ENCODE data around the gene SPRY4.
A peak's percentile ranks its signal among the peaks of the same experiment; 100 is the strongest.

Gene SPRY4

DNA sequence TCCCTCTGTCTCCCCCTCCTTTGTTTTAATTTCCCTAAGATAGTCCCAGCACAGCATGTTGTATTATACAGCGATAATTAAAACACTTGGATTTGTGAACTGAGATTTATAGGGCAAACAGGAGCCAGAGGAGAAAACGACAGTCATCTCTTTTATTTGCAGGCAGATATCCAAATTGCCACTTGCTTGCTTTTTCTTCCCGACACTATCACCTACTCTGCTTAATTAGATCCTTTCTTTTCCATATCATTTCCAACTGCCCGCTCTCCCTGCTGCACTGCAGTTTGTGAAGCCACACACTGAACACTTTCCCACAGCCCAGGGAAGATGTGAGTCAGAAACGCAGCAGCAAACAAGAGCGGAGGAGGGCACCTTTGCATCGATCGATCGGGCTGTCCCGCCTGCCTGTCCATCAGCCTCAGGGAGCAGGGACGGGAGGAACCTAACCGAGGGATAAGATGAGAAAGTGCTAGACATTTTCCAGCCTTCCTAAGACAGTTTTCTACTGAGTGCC, 35.8 kb upstream of the SPRY4 start:
- TF ChIP-seq POLR2A (IDR thresholded peaks at IDR 0.05; ENCODE audit: extremely low read depth, insufficient read length) (no peak), MYC (IDR thresholded peaks at IDR 0.05; ENCODE audit: low read depth, low read length) (no peak)
- TF ChIP-seq, protein P1, sequence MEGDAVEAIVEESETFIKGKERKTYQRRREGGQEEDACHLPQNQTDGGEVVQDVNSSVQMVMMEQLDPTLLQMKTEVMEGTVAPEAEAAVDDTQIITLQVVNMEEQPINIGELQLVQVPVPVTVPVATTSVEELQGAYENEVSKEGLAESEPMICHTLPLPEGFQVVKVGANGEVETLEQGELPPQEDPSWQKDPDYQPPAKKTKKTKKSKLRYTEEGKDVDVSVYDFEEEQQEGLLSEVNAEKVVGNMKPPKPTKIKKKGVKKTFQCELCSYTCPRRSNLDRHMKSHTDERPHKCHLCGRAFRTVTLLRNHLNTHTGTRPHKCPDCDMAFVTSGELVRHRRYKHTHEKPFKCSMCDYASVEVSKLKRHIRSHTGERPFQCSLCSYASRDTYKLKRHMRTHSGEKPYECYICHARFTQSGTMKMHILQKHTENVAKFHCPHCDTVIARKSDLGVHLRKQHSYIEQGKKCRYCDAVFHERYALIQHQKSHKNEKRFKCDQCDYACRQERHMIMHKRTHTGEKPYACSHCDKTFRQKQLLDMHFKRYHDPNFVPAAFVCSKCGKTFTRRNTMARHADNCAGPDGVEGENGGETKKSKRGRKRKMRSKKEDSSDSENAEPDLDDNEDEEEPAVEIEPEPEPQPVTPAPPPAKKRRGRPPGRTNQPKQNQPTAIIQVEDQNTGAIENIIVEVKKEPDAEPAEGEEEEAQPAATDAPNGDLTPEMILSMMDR (IDR thresholded peaks at IDR 0.05; ENCODE audit: low read depth, low read length) = no peak
- TF ChIP-seq, protein P2, sequence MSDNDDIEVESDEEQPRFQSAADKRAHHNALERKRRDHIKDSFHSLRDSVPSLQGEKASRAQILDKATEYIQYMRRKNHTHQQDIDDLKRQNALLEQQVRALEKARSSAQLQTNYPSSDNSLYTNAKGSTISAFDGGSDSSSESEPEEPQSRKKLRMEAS (IDR thresholded peaks at IDR 0.05; ENCODE audit: low read depth, low read length) = no peak
- H3K4me3 ChIP-seq (ENCODE audit: low read depth, low read length) = no peak overlapping the region
- no peak for DNase-seq (ENCODE audit: low read depth)

DNA sequence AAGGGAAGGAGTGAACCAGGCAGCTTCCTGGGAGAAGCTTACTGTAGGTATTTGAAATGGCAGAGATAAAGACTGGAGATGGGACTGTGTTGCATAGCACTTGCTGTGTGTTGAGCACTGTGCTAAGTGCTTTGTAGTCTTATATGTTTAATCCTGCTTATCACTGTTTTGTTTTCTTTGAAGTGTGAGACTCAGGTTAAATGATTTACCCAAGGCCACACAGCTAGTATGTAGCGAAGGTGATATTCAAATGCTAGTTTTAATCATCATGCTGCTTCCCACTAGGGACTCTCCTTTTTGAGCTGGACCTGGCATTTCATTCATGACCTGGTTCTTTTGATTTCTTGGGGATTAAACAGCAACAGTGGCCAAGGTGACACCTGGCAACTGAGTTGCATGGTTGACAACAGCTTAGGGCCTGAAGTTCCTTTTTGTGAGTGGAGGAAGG, 35.3 kb upstream of the SPRY4 start:
- no peak for DNase-seq (ENCODE audit: low read depth)
- H3K4me3 ChIP-seq (ENCODE audit: low read depth, low read length) = no peak overlapping the region
- TF ChIP-seq, protein P1 (IDR thresholded peaks at IDR 0.05; ENCODE audit: low read depth, low read length) = no peak
- TF ChIP-seq MYC (IDR thresholded peaks at IDR 0.05; ENCODE audit: low read depth, low read length) (no peak), POLR2A (IDR thresholded peaks at IDR 0.05; ENCODE audit: extremely low read depth, insufficient read length) (no peak)
- TF ChIP-seq, protein P2 (IDR thresholded peaks at IDR 0.05; ENCODE audit: low read depth, low read length) = no peak

DNA sequence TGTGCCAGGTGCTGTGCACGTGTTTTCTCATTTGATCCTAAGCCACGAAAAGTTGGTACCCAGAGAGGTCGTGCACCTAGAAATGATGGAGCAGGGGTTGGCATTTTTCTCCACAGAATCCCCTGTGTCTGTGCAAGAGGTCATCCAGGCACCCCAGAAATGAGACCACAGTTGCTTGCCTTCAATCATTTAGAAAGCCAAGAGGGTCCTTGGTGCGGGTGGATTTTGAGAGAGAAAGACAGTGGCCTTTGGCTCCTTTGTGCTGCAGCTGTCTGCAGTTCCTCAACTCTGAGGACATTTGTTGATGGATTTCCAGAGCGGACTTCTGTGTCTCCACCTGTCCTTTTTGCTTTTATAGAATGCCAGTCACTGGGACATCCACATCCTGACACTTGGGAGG, 33.8 kb upstream of the SPRY4 start:
- no peak for DNase-seq (ENCODE audit: low read depth)
- H3K4me3 ChIP-seq (ENCODE audit: low read depth, low read length) = no peak overlapping the region
- TF ChIP-seq MYC (IDR thresholded peaks at IDR 0.05; ENCODE audit: low read depth, low read length) = no peak
- TF ChIP-seq POLR2A (IDR thresholded peaks at IDR 0.05; ENCODE audit: extremely low read depth, insufficient read length) = no peak
- TF ChIP-seq, protein P1 (IDR thresholded peaks at IDR 0.05; ENCODE audit: low read depth, low read length) = no peak

DNA sequence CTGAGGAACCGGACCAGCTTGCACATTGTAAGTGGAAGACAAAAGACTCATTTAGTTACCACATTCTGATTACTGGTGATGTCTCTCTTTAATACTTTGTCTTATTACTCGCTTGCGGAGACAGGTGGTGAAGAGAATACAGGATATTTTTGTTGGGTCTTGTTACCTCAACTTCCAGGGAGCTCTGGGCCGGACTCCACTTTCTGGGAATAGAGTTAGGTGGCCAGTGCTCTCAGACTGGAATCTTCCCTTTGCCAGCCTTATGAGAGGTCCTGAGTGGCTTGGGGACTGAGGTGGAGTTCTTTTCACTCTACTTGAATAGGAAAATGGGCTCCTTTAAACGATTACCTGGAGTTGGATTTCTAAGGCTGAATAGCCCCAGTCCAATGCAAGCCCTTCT, 33.3 kb upstream of the SPRY4 start:
- no peak for DNase-seq (ENCODE audit: low read depth)
- no peak overlapping the region for H3K4me3 ChIP-seq (ENCODE audit: low read depth, low read length)
- TF ChIP-seq MYC (IDR thresholded peaks at IDR 0.05; ENCODE audit: low read depth, low read length) = no peak
- no peak for TF ChIP-seq POLR2A (IDR thresholded peaks at IDR 0.05; ENCODE audit: extremely low read depth, insufficient read length)
- TF ChIP-seq, protein P2 (IDR thresholded peaks at IDR 0.05; ENCODE audit: low read depth, low read length) = no peak

DNA sequence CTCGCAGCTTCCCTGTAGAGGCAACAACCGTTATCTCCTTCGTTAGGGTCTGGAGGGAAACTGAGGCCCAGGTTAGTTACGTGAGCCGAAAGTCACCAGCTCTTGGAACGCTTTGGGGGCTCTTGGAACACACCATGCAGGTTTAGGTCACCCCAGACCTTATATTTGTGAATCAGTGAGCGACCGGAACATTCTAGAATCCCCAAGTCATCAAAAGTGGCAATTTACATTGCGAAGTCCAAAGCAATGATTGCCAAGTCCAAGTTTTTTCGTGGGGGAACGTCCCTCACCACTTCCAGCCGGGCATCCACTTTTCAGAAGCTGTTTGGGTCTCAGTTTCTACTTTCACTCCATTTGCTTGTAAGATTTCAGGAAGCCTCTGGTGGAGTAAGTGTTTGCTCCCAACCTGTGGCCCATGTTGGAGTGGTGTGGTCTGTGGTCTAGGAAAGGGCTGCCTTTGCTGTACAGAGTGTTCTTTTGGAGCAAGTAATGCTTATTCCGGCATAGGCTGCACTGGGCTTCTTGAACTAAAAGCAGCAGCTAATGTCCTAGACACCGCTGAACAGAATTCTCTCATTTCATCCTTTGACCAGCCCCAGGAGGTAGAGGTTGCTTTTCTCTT, 32.8 kb upstream of the SPRY4 start:
- H3K4me3 ChIP-seq (ENCODE audit: low read depth, low read length) = peak overlapping the region; percentile 42

More for the DNA sequence above, 32.8 kb upstream of the SPRY4 start:
- TF ChIP-seq, protein P2 (IDR thresholded peaks at IDR 0.05; ENCODE audit: low read depth, low read length) = no peak
- no peak for TF ChIP-seq POLR2A (IDR thresholded peaks at IDR 0.05; ENCODE audit: extremely low read depth, insufficient read length)
- TF ChIP-seq, protein P1 (IDR thresholded peaks at IDR 0.05; ENCODE audit: low read depth, low read length) = no peak
- TF ChIP-seq MYC (IDR thresholded peaks at IDR 0.05; ENCODE audit: low read depth, low read length) = no peak
- peak; percentile 19 for DNase-seq (ENCODE audit: low read depth)
